WERI-Rb-1 (cell line): Measurements from ENCODE around the gene PAX8.

Experiments
- DNase-seq: peaks from one replicate; pipeline ENCODE4 v3.0.0-alpha.2; 2020
- H3K27ac ChIP-seq: fragments of 250-450 bp; sonication (Bioruptor Pico); 2 replicates; pipeline ENCODE4 v1.5.1; 2020; ENCODE audit warnings: mild to moderate bottlenecking, moderate library complexity
- H3K27me3 ChIP-seq: fragments of 250-450 bp; sonication (Bioruptor Pico); 2 replicates; pipeline ENCODE4 v1.5.1; 2021; ENCODE audit warnings: mild to moderate bottlenecking, low read depth, moderate library complexity; ENCODE audit not compliant: insufficient read depth, severe bottlenecking
- H3K36me3 ChIP-seq: fragments of 250-450 bp; sonication (Bioruptor Pico); 2 replicates; pipeline ENCODE4 v1.5.1; 2020; ENCODE audit warnings: mild to moderate bottlenecking, moderate library complexity
- H3K4me3 ChIP-seq: 2 replicates; pipeline ENCODE4 v1.5.1; 2011; ENCODE audit warnings: low read depth, mild to moderate bottlenecking, control low read depth, low read length
- H3K9me3 ChIP-seq: fragments of 250-450 bp; sonication (Bioruptor Pico); 2 replicates; pipeline ENCODE4 v1.5.1; 2021; ENCODE audit warnings: mild to moderate bottlenecking, moderate library complexity; ENCODE audit not compliant: severe bottlenecking
- CTCF ChIP-seq: IDR thresholded peaks from 2 replicates; pipeline ENCODE4 v1.5.1; 2011; ENCODE audit warnings: low read depth, mild to moderate bottlenecking, control low read depth, inconsistent platforms, low read length

PAX8 gene

DNA sequence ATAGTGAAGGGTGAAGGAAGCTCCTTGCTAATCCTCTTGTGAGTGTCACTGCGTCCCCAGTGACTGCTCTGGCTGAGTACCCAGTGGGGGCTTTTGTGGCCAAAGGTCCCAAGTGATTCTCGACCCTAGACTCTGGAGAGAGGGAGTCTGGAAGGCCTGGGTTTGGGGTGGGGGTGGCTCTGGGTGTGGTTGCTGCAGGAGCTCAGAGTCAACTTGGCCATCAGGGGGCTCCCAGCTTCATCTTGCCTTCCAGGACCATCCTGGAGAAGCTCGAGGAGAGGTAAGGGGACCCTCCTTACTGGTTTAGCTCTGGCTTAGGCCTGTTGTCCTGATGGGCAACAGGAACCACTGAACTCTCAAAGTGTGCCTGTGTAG, 104.4 kb downstream of the PAX8 start:
- H3K36me3 ChIP-seq = no peaks in the 10 kb centered on the region
- no peaks in the 10 kb centered on the region for H3K27me3 ChIP-seq
- H3K9me3 ChIP-seq = no peaks in the 10 kb centered on the region
- no peak overlapping the region for H3K4me3 ChIP-seq
- no peak for DNase-seq
- no peak overlapping the region for H3K27ac ChIP-seq
- no peak for TF ChIP-seq CTCF

DNA sequence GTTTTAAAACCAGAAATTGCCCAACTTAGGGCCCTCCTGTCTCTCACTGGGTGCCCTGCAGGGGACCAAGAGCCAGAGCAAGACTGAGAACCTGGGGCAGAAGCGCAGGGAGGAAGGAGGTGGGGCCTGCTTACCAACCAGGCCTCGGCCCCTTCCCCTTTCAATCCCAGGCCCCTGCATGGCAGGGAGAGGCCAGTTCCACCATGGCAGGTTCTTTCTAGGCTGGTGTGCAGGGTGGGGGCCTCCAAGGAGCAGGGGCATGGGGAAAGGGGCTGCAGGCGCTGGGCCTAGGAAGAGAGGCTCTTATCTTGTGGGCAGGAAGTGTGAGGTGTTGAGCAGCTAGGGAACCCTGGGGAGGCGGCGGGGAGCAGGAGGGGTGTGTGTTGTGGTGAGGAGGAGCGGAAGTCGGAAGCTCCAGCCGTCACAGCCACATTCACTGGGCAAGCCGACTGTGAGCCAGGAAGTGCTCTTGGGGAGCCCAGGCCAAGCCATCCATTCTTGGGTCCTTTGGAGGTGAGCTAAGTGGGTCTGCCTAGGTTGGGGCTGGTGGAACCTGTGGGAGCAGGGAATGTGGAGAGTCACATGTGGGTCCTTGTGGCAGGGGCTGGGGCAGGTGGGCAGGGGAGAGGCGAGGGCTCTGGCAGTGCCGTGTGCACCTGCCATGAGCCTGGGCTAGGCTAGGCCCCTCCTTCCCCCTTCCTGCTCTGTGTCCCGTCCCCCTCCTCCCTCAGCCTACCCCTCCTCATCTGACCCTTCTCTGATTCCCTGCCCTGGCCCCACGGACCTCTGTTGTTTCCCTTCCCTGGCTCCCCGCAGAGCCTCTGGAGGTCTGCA, 105.0 kb downstream of the PAX8 start, which contains the start of gene PSD4:
Gene PSD4, plus strand, starts transcription at position 430 of the 834 bp plus-strand sequence. CDS start 8,486 bp downstream, outside the sequence.
- H3K36me3 ChIP-seq = no peaks in the 10 kb centered on the region
- no peaks in the 10 kb centered on the region for H3K27me3 ChIP-seq
- H3K4me3 ChIP-seq = no peak within 1 kb of the TSS
- DNase-seq = no peak
- H3K9me3 ChIP-seq = no peaks in the 10 kb centered on the region
- TF ChIP-seq CTCF = no peak
- no peak within 1 kb of the TSS for H3K27ac ChIP-seq

- Histone ChIP-seq H3K9me3 (no peaks in the 10 kb centered on the region), H3K27me3 (no peaks in the 10 kb centered on the region), H3K4me3 (no peak overlapping the region), H3K27ac (no peak overlapping the region), H3K36me3 (no peaks in the 10 kb centered on the region)
- TF ChIP-seq CTCF = no peak
- DNase-seq = no peak
These were observed 105.8 kb downstream of the PAX8 start for GRCh38 chr2:113172721-113173541.

DNA sequence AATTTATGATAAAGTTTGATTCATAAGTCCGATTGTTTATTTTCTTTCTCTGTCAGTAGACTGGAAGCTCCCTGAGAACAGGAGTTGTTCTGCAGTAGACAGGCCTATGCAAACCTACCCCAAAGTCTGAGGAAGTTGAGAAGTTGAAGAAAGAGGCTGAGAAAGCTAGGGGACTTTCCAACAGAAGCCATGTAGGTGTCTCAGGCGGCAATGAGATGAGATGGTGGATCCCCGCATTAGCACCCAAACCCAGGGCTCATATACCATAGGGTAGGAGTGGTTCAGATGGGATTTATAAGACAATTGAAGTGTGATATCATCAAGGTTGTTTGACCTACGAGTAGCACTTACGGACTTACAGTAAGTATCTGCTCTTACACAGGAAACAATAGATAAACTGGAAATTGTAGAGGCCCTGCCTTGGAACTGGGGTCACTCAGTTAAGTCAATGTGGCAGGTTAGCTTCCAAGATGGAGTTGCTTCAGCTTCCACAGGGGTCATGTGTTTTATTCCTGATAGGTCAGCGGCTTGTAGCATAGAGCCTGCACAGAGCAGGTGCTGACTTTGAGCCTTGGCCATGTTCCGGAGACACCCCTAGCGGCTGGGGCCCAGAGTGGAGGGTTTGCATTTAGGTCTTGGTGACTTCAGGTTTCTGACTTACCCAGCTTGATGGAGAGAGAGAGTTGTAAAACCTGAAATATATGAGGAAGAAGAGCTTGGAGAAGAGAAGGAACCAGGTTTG, 107.2 kb downstream of the PAX8 start:
- no peak for TF ChIP-seq CTCF
- Histone ChIP-seq H3K4me3 (no peak overlapping the region), H3K9me3 (no peaks in the 10 kb centered on the region), H3K27ac (no peak overlapping the region), H3K36me3 (no peaks in the 10 kb centered on the region), H3K27me3 (no peaks in the 10 kb centered on the region)
- DNase-seq = no peak

DNA sequence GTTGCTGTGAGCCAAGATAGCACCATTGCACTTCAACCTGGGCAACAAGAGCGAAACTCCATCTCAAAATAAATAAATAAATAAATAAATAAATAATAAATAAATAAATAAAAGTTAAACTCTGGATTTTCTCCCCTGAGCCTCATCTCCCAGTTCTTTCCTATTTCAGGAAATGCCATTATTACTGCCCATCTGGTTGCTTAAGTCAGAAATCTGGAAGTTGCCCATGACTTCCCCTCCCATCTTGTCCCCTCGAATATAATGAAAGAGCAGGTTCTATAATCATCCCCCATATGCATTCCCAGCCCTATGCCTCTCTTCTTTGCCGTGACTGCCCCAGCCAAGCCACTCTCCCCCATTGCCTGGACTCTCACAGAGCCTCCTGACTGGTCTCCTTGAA, 109.1 kb downstream of the PAX8 start:
- H3K9me3 ChIP-seq = no peaks in the 10 kb centered on the region
- H3K36me3 ChIP-seq = no peaks in the 10 kb centered on the region
- DNase-seq = no peak
- no peaks in the 10 kb centered on the region for H3K27me3 ChIP-seq
- no peak for TF ChIP-seq CTCF
- no peak overlapping the region for H3K27ac ChIP-seq
- no peak overlapping the region for H3K4me3 ChIP-seq
